HG02610 (cell line): ENCODE results near the gene POM121.
"Not testable (repeated sequence)": the region's sequence is repeated elsewhere in the genome, so short reads cannot be mapped to it uniquely, and the experiment has no call there.

ENCODE experiments used
- ATAC-seq: cut with Tn5 transposase; IDR thresholded peaks from one replicate; pipeline ENCODE4 v1.9.1; 2021; ENCODE audit warnings: mild to moderate bottlenecking, moderate library complexity; ENCODE audit not compliant: unreplicated experiment

Gene POM121

DNA sequence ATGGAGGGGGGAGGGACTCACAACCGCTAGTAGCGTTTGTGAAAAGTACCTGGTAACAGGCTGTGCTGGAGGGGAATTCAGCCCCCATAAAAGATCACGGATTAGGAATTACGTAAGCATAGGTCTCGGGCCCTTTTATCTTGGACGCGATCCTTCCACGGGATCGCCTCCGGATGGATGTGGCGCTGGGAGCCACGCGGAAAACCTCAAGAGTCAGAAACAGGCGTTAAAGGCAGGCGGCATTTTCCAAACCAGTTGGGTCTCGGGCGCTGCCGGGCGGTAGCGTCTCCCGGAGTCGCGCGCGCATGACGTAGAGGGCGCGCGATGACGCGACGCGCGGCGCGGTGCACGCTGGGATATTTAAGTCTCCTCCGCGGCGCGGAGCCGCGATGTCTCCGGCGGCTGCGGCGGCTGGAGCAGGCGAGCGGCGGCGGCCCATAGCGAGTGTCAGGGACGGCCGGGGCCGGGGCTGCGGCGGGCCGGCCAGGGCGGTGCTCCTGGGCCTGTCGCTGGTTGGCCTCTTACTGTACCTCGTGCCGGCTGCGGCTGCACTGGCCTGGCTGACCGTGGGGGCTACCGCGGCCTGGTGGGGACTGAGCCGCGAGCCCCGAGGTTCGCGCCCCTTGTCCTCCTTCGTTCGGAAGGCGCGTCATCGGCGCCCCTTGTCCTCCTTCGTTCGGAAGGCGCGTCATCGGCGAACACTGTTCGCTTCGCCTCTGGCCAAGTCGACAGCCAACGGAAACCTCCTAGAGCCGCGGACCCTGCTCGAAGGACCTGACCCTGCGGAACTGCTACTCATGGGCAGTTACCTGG is at the start of gene POM121:
Gene POM121, plus strand, starts transcription at position 363 of the 813 bp plus-strand sequence. Its CDS starts 27 bp downstream, at position 390.
- ATAC-seq, result peak; percentile 71

GRCh38 chr7:72879079-72879736 is 45.7 kb upstream of the POM121 start:
- peak; percentile 99 for ATAC-seq

DNA sequence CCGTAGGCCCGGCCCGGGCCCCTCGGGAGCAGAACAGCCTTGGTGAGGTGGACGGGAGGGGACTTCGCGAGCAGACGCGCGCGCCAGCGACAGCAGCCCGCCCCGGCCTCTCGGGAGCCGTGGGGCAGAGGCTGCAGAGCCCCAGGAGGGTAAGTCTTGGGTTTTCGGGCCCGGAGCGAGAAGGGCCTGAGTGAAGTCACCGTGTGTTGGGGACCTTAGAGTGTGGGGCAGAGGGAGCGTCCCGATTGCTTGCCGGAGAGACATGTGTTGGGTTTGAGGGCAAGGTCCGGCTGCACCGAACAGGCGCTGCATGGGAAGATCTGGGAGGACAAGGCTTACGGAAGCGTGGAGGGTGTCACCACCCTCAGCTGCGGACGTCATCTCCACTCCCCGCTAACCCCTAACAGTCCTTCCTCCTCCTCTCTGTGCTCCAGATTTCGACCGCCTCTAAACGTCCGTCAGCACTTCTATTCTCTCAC is 45.1 kb upstream of the POM121 start:
- ATAC-seq, result peak; percentile 13

GRCh38 chr7:72891750-72892149 is 33.1 kb upstream of the POM121 start:
- peak; percentile 64 for ATAC-seq

DNA sequence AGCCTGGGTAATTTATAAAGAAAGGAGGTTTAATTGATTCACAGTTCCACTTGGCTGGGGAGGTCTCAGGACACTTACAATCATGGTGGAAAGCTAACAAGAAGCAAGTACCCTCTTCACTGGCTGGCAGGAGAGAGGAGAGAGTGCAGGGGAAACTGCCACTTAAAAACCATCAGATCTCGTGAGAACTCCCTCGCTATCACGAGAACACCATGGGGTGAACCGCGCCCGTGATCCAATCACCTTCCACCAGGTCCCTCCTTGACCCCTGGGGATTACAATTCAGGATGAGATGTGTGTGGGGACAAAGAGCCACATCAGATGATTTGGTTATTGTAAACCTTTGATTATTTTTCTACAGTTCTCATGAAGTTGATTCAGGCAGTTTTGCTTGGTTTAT is 20.2 kb upstream of the POM121 start:
- not testable (repeated sequence) for ATAC-seq

GRCh38 chr7:72908422-72908821 is 16.5 kb upstream of the POM121 start:
- not testable (repeated sequence) for ATAC-seq

- ATAC-seq, result not testable (repeated sequence)
Measured at GRCh38 chr7:72911395-72911794, 13.5 kb upstream of the POM121 start.

GRCh38 chr7:72913750-72914149 is 11.1 kb upstream of the POM121 start:
- ATAC-seq, result not testable (repeated sequence)

- ATAC-seq, result peak; percentile 82
Measured at GRCh38 chr7:72914756-72915525, 10.0 kb upstream of the POM121 start.

DNA sequence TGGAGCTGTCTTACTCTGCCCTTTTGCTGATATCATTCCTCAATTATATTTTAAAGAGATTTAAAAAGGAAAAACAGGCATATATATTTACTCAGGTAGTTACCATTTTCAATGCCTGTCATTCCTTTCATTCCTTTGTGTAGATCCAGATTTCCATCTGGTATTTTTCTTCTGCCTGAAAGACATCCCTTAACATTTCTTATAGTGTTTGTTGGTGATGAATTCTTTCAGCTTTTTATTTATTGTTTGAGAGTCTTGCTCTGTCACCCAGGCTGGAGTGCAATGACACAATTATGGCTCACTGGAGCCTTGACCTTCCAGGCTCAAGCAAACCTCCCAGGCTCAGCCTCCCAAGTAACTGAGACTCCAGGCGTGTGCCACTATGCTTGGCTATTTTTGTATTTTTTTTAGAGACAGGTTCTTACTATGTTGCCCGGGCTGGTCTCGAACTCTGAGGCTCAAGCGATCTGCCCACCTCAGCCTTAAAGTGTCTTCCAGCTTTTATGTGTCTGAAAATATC is 5.6 kb upstream of the POM121 start:
- no peak for ATAC-seq

- peak; percentile 18 for ATAC-seq
Measured at GRCh38 chr7:72924386-72924732, 536 bp upstream of the POM121 start.

DNA sequence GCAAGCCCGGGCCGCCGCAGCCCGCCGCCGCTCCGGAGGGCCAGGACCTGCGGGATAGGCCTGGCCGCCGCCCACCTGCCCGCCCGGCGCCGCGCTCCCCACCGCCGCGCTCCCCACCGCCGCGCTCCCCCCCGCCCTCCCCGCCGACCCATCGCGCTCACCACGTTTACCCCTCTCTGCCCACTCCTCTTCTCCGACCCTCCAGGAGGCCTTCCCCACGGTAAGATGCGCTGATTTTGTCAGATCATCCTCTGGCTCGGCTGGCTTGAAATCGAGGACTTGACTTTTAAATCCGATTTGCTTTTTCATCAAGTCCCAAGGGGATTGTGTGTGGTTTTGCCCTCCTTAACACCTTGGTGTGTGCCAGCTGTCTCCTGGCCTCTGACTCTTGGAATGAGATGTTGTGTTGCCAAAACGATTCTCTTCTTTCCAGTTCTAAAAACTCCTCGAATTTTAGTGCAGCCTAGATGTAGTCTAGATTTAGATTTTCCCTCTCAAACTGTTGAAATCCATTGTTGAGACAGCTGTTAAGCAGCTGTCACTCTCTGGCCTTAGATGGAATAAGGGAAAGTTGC is 738 bp downstream of the POM121 start:
- no peak for ATAC-seq

DNA sequence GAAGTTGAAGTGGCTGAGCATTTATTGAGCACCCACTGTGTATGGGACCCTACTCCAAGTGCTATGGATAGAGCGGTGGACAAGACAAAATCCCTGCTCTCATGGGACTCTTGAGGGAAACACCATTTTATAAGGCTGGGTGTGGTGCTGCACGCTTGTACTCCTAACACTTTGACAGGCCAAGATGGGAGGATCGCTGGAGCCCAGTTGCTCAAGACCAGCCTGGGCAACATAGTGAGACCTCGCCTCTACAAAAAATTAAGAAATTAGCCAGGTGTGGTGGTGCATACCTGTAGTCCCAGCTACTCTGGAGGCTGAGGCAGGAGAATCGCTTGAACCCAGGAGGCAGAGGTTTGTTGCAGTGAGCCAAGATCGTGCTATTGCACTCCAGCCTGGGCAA is 2.9 kb downstream of the POM121 start:
- ATAC-seq, result not testable (repeated sequence)

GRCh38 chr7:72928216-72928615 is 3.3 kb downstream of the POM121 start:
- ATAC-seq, result not testable (repeated sequence)

DNA sequence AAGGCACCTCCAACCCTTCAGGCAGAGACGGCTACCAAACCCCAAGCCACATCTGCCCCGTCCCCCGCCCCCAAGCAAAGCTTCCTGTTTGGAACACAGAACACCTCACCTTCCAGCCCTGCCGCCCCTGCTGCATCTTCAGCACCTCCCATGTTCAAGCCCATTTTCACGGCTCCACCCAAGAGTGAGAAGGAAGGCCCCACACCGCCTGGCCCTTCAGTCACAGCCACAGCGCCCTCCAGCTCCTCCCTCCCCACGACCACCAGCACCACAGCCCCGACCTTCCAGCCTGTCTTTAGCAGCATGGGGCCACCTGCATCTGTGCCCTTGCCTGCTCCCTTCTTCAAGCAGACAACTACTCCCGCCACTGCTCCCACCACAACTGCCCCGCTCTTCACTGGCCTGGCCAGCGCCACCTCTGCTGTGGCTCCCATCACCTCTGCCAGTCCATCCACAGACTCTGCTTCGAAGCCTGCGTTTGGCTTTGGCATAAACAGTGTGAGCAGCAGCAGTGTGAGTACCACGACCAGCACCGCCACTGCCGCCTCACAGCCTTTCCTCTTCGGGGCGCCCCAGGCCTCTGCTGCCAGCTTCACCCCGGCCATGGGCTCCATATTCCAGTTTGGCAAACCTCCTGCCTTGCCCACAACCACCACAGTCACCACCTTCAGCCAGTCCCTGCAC is 17.3 kb downstream of the POM121 start:
- ATAC-seq, result not testable (repeated sequence)

GRCh38 chr7:72942956-72943355 is 18.1 kb downstream of the POM121 start:
- not testable (repeated sequence) for ATAC-seq

GRCh38 chr7:72944937-72945336 is 20.0 kb downstream of the POM121 start:
- not testable (repeated sequence) for ATAC-seq

GRCh38 chr7:72945597-72945996 is 20.7 kb downstream of the POM121 start:
- not testable (repeated sequence) for ATAC-seq

GRCh38 chr7:72946130-72946745 is 21.3 kb downstream of the POM121 start:
- not testable (repeated sequence) for ATAC-seq

- not testable (repeated sequence) for ATAC-seq
Measured at GRCh38 chr7:72948714-72949113, 23.8 kb downstream of the POM121 start.
